GM12872 (cell line): ENCODE results near the gene TMBIM1.
A peak's percentile ranks its signal among the peaks of the same experiment; 100 is the strongest.

Experiments
- TF ChIP-seq, protein P1 (sequence below): IDR thresholded peaks from 3 replicates; pipeline ENCODE4 v1.5.1; 2011; ENCODE audit warnings: low read depth, mild to moderate bottlenecking, low read length, moderate library complexity; ENCODE audit not compliant: insufficient read depth

TMBIM1 gene

GRCh38 chr2:218292048-218293014 is at the start of gene TMBIM1:
TMBIM1 (minus strand) TSS chr2:218292503; CDS start chr2:218282141, 10,362 bp downstream.
- TF ChIP-seq, protein P1, sequence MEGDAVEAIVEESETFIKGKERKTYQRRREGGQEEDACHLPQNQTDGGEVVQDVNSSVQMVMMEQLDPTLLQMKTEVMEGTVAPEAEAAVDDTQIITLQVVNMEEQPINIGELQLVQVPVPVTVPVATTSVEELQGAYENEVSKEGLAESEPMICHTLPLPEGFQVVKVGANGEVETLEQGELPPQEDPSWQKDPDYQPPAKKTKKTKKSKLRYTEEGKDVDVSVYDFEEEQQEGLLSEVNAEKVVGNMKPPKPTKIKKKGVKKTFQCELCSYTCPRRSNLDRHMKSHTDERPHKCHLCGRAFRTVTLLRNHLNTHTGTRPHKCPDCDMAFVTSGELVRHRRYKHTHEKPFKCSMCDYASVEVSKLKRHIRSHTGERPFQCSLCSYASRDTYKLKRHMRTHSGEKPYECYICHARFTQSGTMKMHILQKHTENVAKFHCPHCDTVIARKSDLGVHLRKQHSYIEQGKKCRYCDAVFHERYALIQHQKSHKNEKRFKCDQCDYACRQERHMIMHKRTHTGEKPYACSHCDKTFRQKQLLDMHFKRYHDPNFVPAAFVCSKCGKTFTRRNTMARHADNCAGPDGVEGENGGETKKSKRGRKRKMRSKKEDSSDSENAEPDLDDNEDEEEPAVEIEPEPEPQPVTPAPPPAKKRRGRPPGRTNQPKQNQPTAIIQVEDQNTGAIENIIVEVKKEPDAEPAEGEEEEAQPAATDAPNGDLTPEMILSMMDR: peak; percentile 74

DNA sequence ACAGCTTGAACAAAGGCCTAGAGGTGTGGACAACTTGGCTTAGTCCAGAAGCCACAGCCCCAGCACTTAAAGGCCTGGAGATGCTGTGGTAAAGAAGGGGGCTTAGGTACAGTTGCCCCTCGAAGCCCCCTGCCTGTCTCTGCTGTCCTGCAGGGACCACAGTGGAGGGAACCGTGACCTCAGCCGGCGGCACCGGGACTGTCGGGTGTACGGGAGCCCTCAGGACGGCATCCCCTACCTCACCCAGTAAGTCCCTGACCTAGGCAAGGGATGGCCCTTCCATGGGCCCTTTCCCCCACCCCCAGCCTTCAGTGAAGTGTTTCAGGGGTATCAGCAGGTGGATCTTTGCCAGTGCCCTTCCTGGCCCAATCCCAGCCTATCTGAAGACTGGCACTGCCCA is 49.1 kb upstream of the TMBIM1 start:
- TF ChIP-seq, protein P1: no peak

- TF ChIP-seq, protein P1: no peak
These were observed 48.4 kb upstream of the TMBIM1 start for GRCh38 chr2:218340656-218341055.

GRCh38 chr2:218334531-218334930 is 42.2 kb upstream of the TMBIM1 start:
- TF ChIP-seq, protein P1: no peak

DNA sequence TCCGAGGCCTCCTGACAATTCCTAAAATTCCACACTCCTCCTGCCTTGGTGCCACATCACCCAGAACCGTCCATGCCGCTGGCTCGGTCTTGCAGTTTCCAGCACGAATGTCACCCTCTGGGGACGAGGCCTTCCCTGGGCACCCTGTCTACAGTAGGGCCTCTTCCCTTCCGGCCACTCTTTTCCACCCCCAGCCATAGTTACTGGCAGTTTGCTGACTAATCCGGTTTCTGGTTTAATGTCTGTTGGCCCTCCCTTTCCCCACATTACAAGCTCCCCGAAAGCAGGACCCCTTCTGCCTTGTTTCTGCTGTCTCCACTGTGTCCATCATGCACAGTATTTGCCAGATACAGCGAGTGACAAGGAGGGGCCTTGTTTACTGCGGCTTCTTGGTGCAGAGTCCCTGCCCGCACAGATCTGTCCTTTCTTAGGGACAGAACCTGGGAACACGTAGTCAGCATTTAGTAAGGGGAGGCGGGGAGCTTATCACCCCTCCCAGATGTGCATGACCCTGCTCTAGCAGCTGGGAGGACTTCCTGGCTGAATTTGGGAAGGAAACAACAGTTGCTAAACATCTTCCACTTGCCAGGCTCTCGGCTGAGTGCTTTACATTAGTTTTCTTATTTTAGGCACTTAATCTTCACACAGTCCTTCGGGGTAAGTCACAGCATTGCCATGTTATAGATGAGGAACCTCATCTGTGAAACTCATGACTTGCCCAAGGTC is 40.8 kb upstream of the TMBIM1 start:
- TF ChIP-seq, protein P1: no peak

GRCh38 chr2:218332288-218332687 is 40.0 kb upstream of the TMBIM1 start:
- TF ChIP-seq, protein P1: no peak

- TF ChIP-seq, protein P1: no peak
These were observed 39.4 kb upstream of the TMBIM1 start for GRCh38 chr2:218331745-218332144.
